Gastrocnemius medialis (tissue), 4 donors: ENCODE measurements around the gene ARRB1. TPM values are rescaled to one million over a fixed set of nuclear protein-coding genes. Genes with fewer than 3 reads are reported as not detected.

Experiments used
- ATAC-seq, 2 donors: fragments of 150-250 bp; one replicate each; pipeline ENCODE4 v1.9.1; 2016
- DNase-seq, 2 donors: peaks; one replicate each; pipeline ENCODE4 v3.0.0-alpha.2; 2019
- H3K27ac ChIP-seq, 4 donors: fragments of 200-600 bp; sonication (generic); 1 replicate in 1 of 4; 2 replicates in 3 of 4; pipeline ENCODE4 v1.5.1; 2016 to 2018; ENCODE audit warnings: mild to moderate bottlenecking in 2 of 4, moderate library complexity in 1 of 4
- H3K27me3 ChIP-seq, 3 donors: fragments of 200-600 bp; sonication (generic) in 2 of 3; 1 replicate in 1 of 3; 2 replicates in 2 of 3; pipeline versions ENCODE4 v1.5.1 to v1.6.0; 2016 to 2019; ENCODE audit warnings: mild to moderate bottlenecking in 1 of 3, moderate library complexity in 1 of 3
- H3K36me3 ChIP-seq, 2 donors: fragments of 200-600 bp; sonication (generic) in 1 of 2; one replicate each; pipeline ENCODE4 v1.5.1; 2017 to 2018
- H3K4me1 ChIP-seq, 2 donors: fragments of 200-600 bp; sonication (generic) in 1 of 2; one replicate each; pipeline ENCODE4 v1.5.1; 2016 to 2017; ENCODE audit warnings: mild to moderate bottlenecking in 2 of 2
- H3K4me3 ChIP-seq, 4 donors: fragments of 200-600 bp; sonication (generic) in 3 of 4; 1 replicate in 1 of 4; 2 replicates in 3 of 4; pipeline ENCODE4 v1.5.1; 2016 to 2019; ENCODE audit warnings: mild to moderate bottlenecking in 2 of 4
- H3K9me3 ChIP-seq, 3 donors: fragments of 200-600 bp; sonication (generic) in 2 of 3; 1 replicate in 1 of 3; 2 replicates in 2 of 3; pipeline ENCODE4 v1.5.1; 2016 to 2019
- POLR2A ChIP-seq, 2 donors: fragments of 450-650 bp; IDR thresholded peaks; one replicate each; pipeline ENCODE4 v1.6.1; 2017; ENCODE audit warnings: antibody characterized with exemption in 2 of 2, mild to moderate bottlenecking in 2 of 2, moderate library complexity in 2 of 2
- in situ Hi-C, 4 donors: fragments of 200-750 bp; cut with MboI; loops; one replicate each; pipeline versions ENCODE4 v1.15.0 to v1.8.0; 2017; ENCODE audit warnings: low sequenced_read_pairs in 4 of 4
- intact Hi-C: fragments of 100-400 bp; cut with DNase I; formaldehyde crosslinking; loops from one replicate; pipeline ENCODE4 v1.15.1; 2023; ENCODE audit warnings: low total_unique reads
- total RNA-seq, 4 donors: library from RNA; depleted of rRNA; stranded (reverse); fragments of >200 nt; gene quantifications; one replicate each; pipeline versions ENCODE4 v1.1.0 to v1.2.3, GENCODE V29; 2016
- TF ChIP-seq, protein P1 (sequence below), 5 experiments: fragments of 450-650 bp in 3 of 5; fragments of 200-600 bp in 2 of 5; sonication (generic) in 2 of 5; IDR thresholded peaks in 4 of 5; conservative IDR thresholded peaks in 1 of 5; 1 replicate in 4 of 5; 2 replicates in 1 of 5; pipeline ENCODE4 v1.5.1; 2016 to 2019; ENCODE audit warnings: antibody characterized with exemption in 5 of 5, mild to moderate bottlenecking in 3 of 5, moderate library complexity in 3 of 5

Gene ARRB1
- total RNA-seq, 4 donors from 2014 or later = 4.3 to 11.8 (median 5.4) TPM

DNA sequence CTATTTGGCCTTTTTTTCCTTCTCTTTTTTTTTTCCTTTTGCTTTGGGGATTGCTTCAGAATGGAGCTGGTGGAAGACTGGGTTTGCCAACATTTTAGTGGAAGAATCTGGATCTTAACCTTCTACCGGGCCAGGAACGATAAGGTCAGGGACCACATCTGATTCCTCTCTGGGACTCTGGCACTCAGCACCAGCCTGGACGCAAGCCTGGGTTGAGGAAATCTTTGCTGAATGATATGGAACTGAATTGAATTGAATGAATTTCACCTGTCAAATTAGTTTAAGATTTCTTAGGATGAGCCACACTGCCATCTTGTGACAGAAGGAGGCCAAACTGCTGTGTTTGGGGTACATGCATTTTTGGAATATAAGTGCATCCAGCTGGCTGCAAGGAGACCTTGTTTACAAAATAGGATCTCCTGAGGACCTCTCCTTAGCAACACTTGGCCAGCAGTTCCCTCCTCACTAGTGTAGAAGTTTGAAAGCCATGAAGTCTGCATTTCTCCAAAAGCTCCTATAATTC, 80.5 kb downstream of the ARRB1 start:
- in situ Hi-C loops = no loop called here
- ATAC-seq = no peak
- H3K4me3 ChIP-seq = no peak overlapping the region
- TF ChIP-seq POLR2A (IDR thresholded peaks at IDR 0.05) = no peak
- TF ChIP-seq, protein P1, sequence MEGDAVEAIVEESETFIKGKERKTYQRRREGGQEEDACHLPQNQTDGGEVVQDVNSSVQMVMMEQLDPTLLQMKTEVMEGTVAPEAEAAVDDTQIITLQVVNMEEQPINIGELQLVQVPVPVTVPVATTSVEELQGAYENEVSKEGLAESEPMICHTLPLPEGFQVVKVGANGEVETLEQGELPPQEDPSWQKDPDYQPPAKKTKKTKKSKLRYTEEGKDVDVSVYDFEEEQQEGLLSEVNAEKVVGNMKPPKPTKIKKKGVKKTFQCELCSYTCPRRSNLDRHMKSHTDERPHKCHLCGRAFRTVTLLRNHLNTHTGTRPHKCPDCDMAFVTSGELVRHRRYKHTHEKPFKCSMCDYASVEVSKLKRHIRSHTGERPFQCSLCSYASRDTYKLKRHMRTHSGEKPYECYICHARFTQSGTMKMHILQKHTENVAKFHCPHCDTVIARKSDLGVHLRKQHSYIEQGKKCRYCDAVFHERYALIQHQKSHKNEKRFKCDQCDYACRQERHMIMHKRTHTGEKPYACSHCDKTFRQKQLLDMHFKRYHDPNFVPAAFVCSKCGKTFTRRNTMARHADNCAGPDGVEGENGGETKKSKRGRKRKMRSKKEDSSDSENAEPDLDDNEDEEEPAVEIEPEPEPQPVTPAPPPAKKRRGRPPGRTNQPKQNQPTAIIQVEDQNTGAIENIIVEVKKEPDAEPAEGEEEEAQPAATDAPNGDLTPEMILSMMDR (IDR thresholded peaks at IDR 0.05 in 4 of 5, conservative IDR thresholded peaks at IDR 0.05 in 1 of 5) = no peak
- no peaks in the 10 kb centered on the region for H3K36me3 ChIP-seq
- peak in 1 of 2 donors; percentile 5 for DNase-seq
- intact Hi-C loops = no loop called here
- H3K27me3 ChIP-seq = no peaks in the 10 kb centered on the region
- H3K27ac ChIP-seq = no peak overlapping the region
- no peaks in the 10 kb centered on the region for H3K4me1 ChIP-seq
- no peaks in the 10 kb centered on the region for H3K9me3 ChIP-seq

DNA sequence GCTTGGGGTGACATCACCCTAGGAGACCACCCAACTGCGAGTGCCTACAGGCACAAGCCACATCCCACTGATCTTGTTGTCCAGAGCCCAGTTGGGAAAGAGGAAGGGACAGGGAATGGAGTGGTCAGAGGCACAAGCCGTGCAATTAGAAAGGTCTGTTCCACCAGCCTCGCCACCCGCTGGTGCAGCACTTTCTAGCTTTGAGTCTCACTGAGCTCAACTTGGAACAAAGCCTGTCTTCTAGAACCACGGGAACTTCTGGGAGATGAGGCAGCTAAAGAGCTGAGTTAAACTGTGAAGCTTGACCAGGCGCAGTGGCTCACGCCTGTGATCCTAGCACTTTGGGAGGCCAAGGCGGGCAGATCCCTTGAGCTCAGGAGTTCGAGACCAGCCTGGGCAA, 81.6 kb downstream of the ARRB1 start:
- intact Hi-C loops = no loop called here
- Histone ChIP-seq H3K4me3 (no peak overlapping the region), H3K27ac (no peak overlapping the region), H3K9me3 (no peaks in the 10 kb centered on the region), H3K4me1 (no peaks in the 10 kb centered on the region), H3K27me3 (no peaks in the 10 kb centered on the region), H3K36me3 (no peaks in the 10 kb centered on the region)
- in situ Hi-C loops = no loop called here
- ATAC-seq = no peak
- DNase-seq = peak in 1 of 2 donors; percentile 3
- TF ChIP-seq, protein P1 (IDR thresholded peaks at IDR 0.05 in 4 of 5, conservative IDR thresholded peaks at IDR 0.05 in 1 of 5) = no peak
- no peak for TF ChIP-seq POLR2A (IDR thresholded peaks at IDR 0.05)

- H3K36me3 ChIP-seq = no peaks in the 10 kb centered on the region
- H3K4me1 ChIP-seq = no peaks in the 10 kb centered on the region
- ATAC-seq (no peak), DNase-seq (peak in 1 of 2 donors; percentile 1)
- TF ChIP-seq, protein P1 (IDR thresholded peaks at IDR 0.05 in 4 of 5, conservative IDR thresholded peaks at IDR 0.05 in 1 of 5) = no peak
- no peak for TF ChIP-seq POLR2A (IDR thresholded peaks at IDR 0.05)
- no peak overlapping the region for H3K27ac ChIP-seq
- H3K9me3 ChIP-seq = no peaks in the 10 kb centered on the region
- no peak overlapping the region for H3K4me3 ChIP-seq
- intact Hi-C loops = no loop called here
- in situ Hi-C loops = no loop called here
- H3K27me3 ChIP-seq = no peaks in the 10 kb centered on the region
These were observed 82.1 kb downstream of the ARRB1 start for GRCh38 chr11:75269367-75269660.

- no peak for ATAC-seq
- in situ Hi-C loops (no loop called here), intact Hi-C loops (no loop called here)
- Histone ChIP-seq H3K36me3 (no peaks in the 10 kb centered on the region), H3K27ac (no peak overlapping the region), H3K4me1 (no peaks in the 10 kb centered on the region), H3K4me3 (no peak overlapping the region), H3K27me3 (no peaks in the 10 kb centered on the region), H3K9me3 (no peaks in the 10 kb centered on the region)
- peak in 1 of 2 donors; percentile 8 for DNase-seq
- no peak for TF ChIP-seq POLR2A (IDR thresholded peaks at IDR 0.05)
- TF ChIP-seq, protein P1 (IDR thresholded peaks at IDR 0.05 in 4 of 5, conservative IDR thresholded peaks at IDR 0.05 in 1 of 5) = no peak
These were observed 82.7 kb downstream of the ARRB1 start for GRCh38 chr11:75268626-75269366.
